Activated T-cell treated with anti-CD3 and anti-CD28 coated beads, Interleukin-2, amount 50 U/mL, for 24 hours (primary cell): ENCODE results near the gene UNC80.

ENCODE experiments used
- DNase-seq: peaks from one replicate; pipeline ENCODE4 v3.0.0-alpha.2; 2020
- H3K27ac Mint-ChIP-seq: 2 replicates; pipeline ENCODE4 v1.8.0; 2020; ENCODE audit warnings: mild to moderate bottlenecking, mixed read lengths
- H3K27me3 Mint-ChIP-seq: 2 replicates; pipeline ENCODE4 v1.8.0; 2020; ENCODE audit warnings: mixed read lengths
- H3K36me3 Mint-ChIP-seq: 2 replicates; pipeline ENCODE4 v1.8.0; 2020; ENCODE audit warnings: low read depth, mixed read lengths
- H3K4me1 Mint-ChIP-seq: 2 replicates; pipeline ENCODE4 v1.8.0; 2020; ENCODE audit warnings: low read depth, mixed read lengths
- H3K4me3 Mint-ChIP-seq: 2 replicates; pipeline ENCODE4 v1.8.0; 2020; ENCODE audit warnings: mild to moderate bottlenecking, moderate library complexity, mixed read lengths
- H3K9me3 Mint-ChIP-seq: 2 replicates; pipeline ENCODE4 v1.8.0; 2020; ENCODE audit warnings: mixed read lengths

Gene UNC80

GRCh38 chr2:209986415-209986814, 214.8 kb downstream of the UNC80 start:
- no peaks in the 10 kb centered on the region for H3K36me3 Mint-ChIP-seq
- H3K4me1 Mint-ChIP-seq = peaks cover 3% of the 10 kb centered on the region
- H3K9me3 Mint-ChIP-seq = no peaks in the 10 kb centered on the region
- no peak overlapping the region for H3K27ac Mint-ChIP-seq
- H3K4me3 Mint-ChIP-seq = no peak overlapping the region
- DNase-seq = no peak
- peaks cover 24% of the 10 kb centered on the region for H3K27me3 Mint-ChIP-seq

- H3K9me3 Mint-ChIP-seq = no peaks in the 10 kb centered on the region
Measured at GRCh38 chr2:209988010-209988409, 216.4 kb downstream of the UNC80 start.

GRCh38 chr2:209990838-209991237, 219.2 kb downstream of the UNC80 start:
- Mint-ChIP-seq H3K4me3 (no peak overlapping the region), H3K9me3 (no peaks in the 10 kb centered on the region), H3K36me3 (no peaks in the 10 kb centered on the region), H3K4me1 (peaks cover 3% of the 10 kb centered on the region), H3K27ac (no peak overlapping the region), H3K27me3 (peaks cover 15% of the 10 kb centered on the region)
- DNase-seq = no peak

More at GRCh38 chr2:209988010-209988409, 216.4 kb downstream of the UNC80 start:
- no peak overlapping the region for H3K4me3 Mint-ChIP-seq
- no peaks in the 10 kb centered on the region for H3K36me3 Mint-ChIP-seq
- peaks cover 3% of the 10 kb centered on the region for H3K4me1 Mint-ChIP-seq
- no peak for DNase-seq
- H3K27me3 Mint-ChIP-seq = peaks cover 24% of the 10 kb centered on the region
- no peak overlapping the region for H3K27ac Mint-ChIP-seq

GRCh38 chr2:209993968-209994367, 222.3 kb downstream of the UNC80 start:
- Mint-ChIP-seq H3K4me1 (no peaks in the 10 kb centered on the region), H3K9me3 (no peaks in the 10 kb centered on the region), H3K36me3 (no peaks in the 10 kb centered on the region), H3K27ac (no peak overlapping the region), H3K27me3 (no peaks in the 10 kb centered on the region), H3K4me3 (no peak overlapping the region)
- DNase-seq = no peak

- Mint-ChIP-seq H3K36me3 (peaks cover 12% of the 10 kb centered on the region), H3K4me1 (peaks cover 25% of the 10 kb centered on the region), H3K27ac (no peak overlapping the region), H3K27me3 (no peaks in the 10 kb centered on the region), H3K4me3 (no peak overlapping the region), H3K9me3 (no peaks in the 10 kb centered on the region)
- DNase-seq = no peak
Measured at GRCh38 chr2:209998596-209998995, 227.0 kb downstream of the UNC80 start.

GRCh38 chr2:210000464-210001324, 229.1 kb downstream of the UNC80 start:
- Mint-ChIP-seq H3K9me3 (no peaks in the 10 kb centered on the region), H3K4me3 (no peak overlapping the region), H3K4me1 (peaks cover 45% of the 10 kb centered on the region), H3K27me3 (no peaks in the 10 kb centered on the region), H3K36me3 (peaks cover 32% of the 10 kb centered on the region), H3K27ac (no peak overlapping the region)
- no peak for DNase-seq

GRCh38 chr2:210002158-210003157, 230.8 kb downstream of the UNC80 start, which contains the start of gene RPE:
TSS of gene RPE (plus strand) at chr2:210002638. CDS start at chr2:210002662, 24 bp downstream.
- peak within 1 kb of the TSS; percentile 94 for H3K27ac Mint-ChIP-seq
- peak within 1 kb of the TSS; percentile 97 for H3K4me3 Mint-ChIP-seq
- H3K9me3 Mint-ChIP-seq = no peaks in the 10 kb centered on the region
- H3K27me3 Mint-ChIP-seq = no peaks in the 10 kb centered on the region
- peak; percentile 99 for DNase-seq
- H3K4me1 Mint-ChIP-seq = peaks cover 62% of the 10 kb centered on the region
- peaks cover 49% of the 10 kb centered on the region for H3K36me3 Mint-ChIP-seq

GRCh38 chr2:210003359-210003758, 231.7 kb downstream of the UNC80 start:
- Mint-ChIP-seq H3K9me3 (no peaks in the 10 kb centered on the region), H3K36me3 (peaks cover 58% of the 10 kb centered on the region), H3K27me3 (no peaks in the 10 kb centered on the region), H3K27ac (peak overlapping the region; percentile 94), H3K4me1 (peaks cover 69% of the 10 kb centered on the region), H3K4me3 (peak overlapping the region; percentile 97)
- no peak for DNase-seq

- Mint-ChIP-seq H3K4me3 (peak overlapping the region; percentile 97), H3K27ac (peak overlapping the region; percentile 18)
Measured at GRCh38 chr2:210004881-210005280, 233.2 kb downstream of the UNC80 start.

GRCh38 chr2:210007895-210008294, 236.3 kb downstream of the UNC80 start:
- no peaks in the 10 kb centered on the region for H3K27me3 Mint-ChIP-seq
- DNase-seq = no peak
- no peaks in the 10 kb centered on the region for H3K9me3 Mint-ChIP-seq
- H3K27ac Mint-ChIP-seq = peak overlapping the region; percentile 12
- no peak overlapping the region for H3K4me3 Mint-ChIP-seq
- peaks cover 79% of the 10 kb centered on the region for H3K4me1 Mint-ChIP-seq
- H3K36me3 Mint-ChIP-seq = peaks cover 96% of the 10 kb centered on the region

More at GRCh38 chr2:210004881-210005280, 233.2 kb downstream of the UNC80 start:
- no peaks in the 10 kb centered on the region for H3K27me3 Mint-ChIP-seq
- peaks cover 77% of the 10 kb centered on the region for H3K4me1 Mint-ChIP-seq
- no peaks in the 10 kb centered on the region for H3K9me3 Mint-ChIP-seq
- no peak for DNase-seq
- H3K36me3 Mint-ChIP-seq = peaks cover 74% of the 10 kb centered on the region

GRCh38 chr2:210009126-210009525, 237.5 kb downstream of the UNC80 start:
- DNase-seq = no peak
- Mint-ChIP-seq H3K27me3 (no peaks in the 10 kb centered on the region), H3K36me3 (peaks cover 95% of the 10 kb centered on the region), H3K9me3 (no peaks in the 10 kb centered on the region), H3K4me1 (peaks cover 69% of the 10 kb centered on the region), H3K27ac (peak overlapping the region; percentile 18), H3K4me3 (no peak overlapping the region)

GRCh38 chr2:210009896-210010295, 238.3 kb downstream of the UNC80 start:
- Mint-ChIP-seq H3K27ac (peak overlapping the region; percentile 41), H3K27me3 (no peaks in the 10 kb centered on the region), H3K4me3 (no peak overlapping the region), H3K9me3 (no peaks in the 10 kb centered on the region), H3K4me1 (peaks cover 61% of the 10 kb centered on the region), H3K36me3 (peaks cover 92% of the 10 kb centered on the region)
- DNase-seq = no peak

- peaks cover 4% of the 10 kb centered on the region for H3K4me1 Mint-ChIP-seq
- H3K27ac Mint-ChIP-seq = no peak overlapping the region
- H3K4me3 Mint-ChIP-seq = no peak overlapping the region
- peaks cover 94% of the 10 kb centered on the region for H3K36me3 Mint-ChIP-seq
- DNase-seq = no peak
- no peaks in the 10 kb centered on the region for H3K27me3 Mint-ChIP-seq
- H3K9me3 Mint-ChIP-seq = no peaks in the 10 kb centered on the region
Measured at GRCh38 chr2:210020138-210020537, 248.5 kb downstream of the UNC80 start.

GRCh38 chr2:210022824-210023223, 251.2 kb downstream of the UNC80 start:
- Mint-ChIP-seq H3K27me3 (no peaks in the 10 kb centered on the region), H3K9me3 (no peaks in the 10 kb centered on the region), H3K4me1 (peaks cover 4% of the 10 kb centered on the region), H3K4me3 (no peak overlapping the region), H3K27ac (peak overlapping the region; percentile 67), H3K36me3 (peaks cover 87% of the 10 kb centered on the region)
- no peak for DNase-seq
